22Rv1 (cell line): ENCODE data around the gene RXRG.

Experiments used
- ZFX ChIP-seq: fragments of 450-650 bp; IDR thresholded peaks from 2 replicates; pipeline ENCODE4 v1.6.1; 2017; ENCODE audit warnings: antibody characterized with exemption, borderline replicate concordance
- TF ChIP-seq, protein P1 (sequence below): fragments of 450-650 bp; IDR thresholded peaks from 2 replicates; pipeline ENCODE4 v1.5.1; 2017; ENCODE audit warnings: mild to moderate bottlenecking

DNA sequence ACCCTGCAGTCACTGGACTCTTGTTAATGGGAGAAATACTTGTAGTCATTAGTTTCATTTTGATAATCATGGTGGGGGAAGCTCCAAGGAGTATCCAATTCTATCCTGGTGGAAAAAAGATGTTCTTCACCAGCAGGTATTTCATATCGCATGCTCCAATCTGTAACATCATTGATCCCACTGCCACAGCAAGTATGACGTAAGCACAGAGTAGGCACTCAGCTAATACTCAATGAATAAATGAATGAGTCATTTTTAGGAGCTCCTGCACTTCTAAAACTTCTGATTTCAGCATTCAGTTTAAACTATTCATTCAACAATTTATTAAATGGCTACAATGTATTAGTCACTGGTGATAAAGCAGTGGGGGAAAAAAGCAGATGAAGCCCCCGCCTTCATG, 30.3 kb downstream of the RXRG start:
- TF ChIP-seq, protein P1, sequence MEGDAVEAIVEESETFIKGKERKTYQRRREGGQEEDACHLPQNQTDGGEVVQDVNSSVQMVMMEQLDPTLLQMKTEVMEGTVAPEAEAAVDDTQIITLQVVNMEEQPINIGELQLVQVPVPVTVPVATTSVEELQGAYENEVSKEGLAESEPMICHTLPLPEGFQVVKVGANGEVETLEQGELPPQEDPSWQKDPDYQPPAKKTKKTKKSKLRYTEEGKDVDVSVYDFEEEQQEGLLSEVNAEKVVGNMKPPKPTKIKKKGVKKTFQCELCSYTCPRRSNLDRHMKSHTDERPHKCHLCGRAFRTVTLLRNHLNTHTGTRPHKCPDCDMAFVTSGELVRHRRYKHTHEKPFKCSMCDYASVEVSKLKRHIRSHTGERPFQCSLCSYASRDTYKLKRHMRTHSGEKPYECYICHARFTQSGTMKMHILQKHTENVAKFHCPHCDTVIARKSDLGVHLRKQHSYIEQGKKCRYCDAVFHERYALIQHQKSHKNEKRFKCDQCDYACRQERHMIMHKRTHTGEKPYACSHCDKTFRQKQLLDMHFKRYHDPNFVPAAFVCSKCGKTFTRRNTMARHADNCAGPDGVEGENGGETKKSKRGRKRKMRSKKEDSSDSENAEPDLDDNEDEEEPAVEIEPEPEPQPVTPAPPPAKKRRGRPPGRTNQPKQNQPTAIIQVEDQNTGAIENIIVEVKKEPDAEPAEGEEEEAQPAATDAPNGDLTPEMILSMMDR: no peak
- no peak for TF ChIP-seq ZFX
